H9 (cell line): ENCODE measurements around the gene ACO1. TPM values are rescaled to one million over a fixed set of nuclear protein-coding genes. Genes with fewer than 3 reads are reported as not detected.

Experiments
- DNase-seq: peaks from one replicate; pipeline ENCODE4 v3.0.0-alpha.2; 2017
- H2AFZ ChIP-seq: one replicate; pipeline ENCODE4 v1.6.1; 2013; ENCODE audit warnings: mild to moderate bottlenecking, low read length, control low read depth, moderate library complexity
- H2AK5ac ChIP-seq: 2 replicates; pipeline ENCODE4 v1.6.1; 2013; ENCODE audit warnings: low read length, control low read depth, mixed read lengths; ENCODE audit not compliant: insufficient read length
- H2BK120ac ChIP-seq: one replicate; pipeline ENCODE4 v1.6.1; 2013; ENCODE audit warnings: low read depth, mild to moderate bottlenecking, low read length, control low read depth, inconsistent platforms; ENCODE audit not compliant: poor library complexity, severe bottlenecking
- H2BK12ac ChIP-seq: 2 replicates; pipeline ENCODE4 v1.6.1; 2013; ENCODE audit warnings: low read length, control low read depth, mixed read lengths, low read depth; ENCODE audit not compliant: insufficient read length
- H2BK15ac ChIP-seq: 2 replicates; pipeline ENCODE4 v1.6.1; 2013; ENCODE audit warnings: low read depth, low read length, control low read depth
- H2BK20ac ChIP-seq: one replicate; pipeline ENCODE4 v1.6.1; 2013; ENCODE audit warnings: low read depth, mild to moderate bottlenecking, low read length, control low read depth, inconsistent platforms; ENCODE audit not compliant: poor library complexity, severe bottlenecking
- H2BK5ac ChIP-seq: 2 replicates; pipeline ENCODE4 v1.6.1; 2013; ENCODE audit warnings: low read length, control low read depth, mixed read lengths; ENCODE audit not compliant: insufficient read length
- H3K14ac ChIP-seq: 2 replicates; pipeline ENCODE4 v1.6.1; 2013; ENCODE audit warnings: low read length, control low read depth; ENCODE audit not compliant: insufficient read depth
- H3K18ac ChIP-seq: 2 replicates; pipeline ENCODE4 v1.6.1; 2013; ENCODE audit warnings: low read depth, mild to moderate bottlenecking, mixed read lengths, low read length, control low read depth; ENCODE audit not compliant: insufficient read length
- H3K23ac ChIP-seq: 2 replicates; pipeline ENCODE4 v1.6.1; 2013; ENCODE audit warnings: low read length, control low read depth, mixed read lengths, low read depth; ENCODE audit not compliant: insufficient read length
- H3K23me2 ChIP-seq: 2 replicates; pipeline ENCODE4 v1.6.1; 2013; ENCODE audit warnings: low read depth, mild to moderate bottlenecking, mixed read lengths, low read length, control low read depth; ENCODE audit not compliant: insufficient read length, poor library complexity, severe bottlenecking
- H3K27ac ChIP-seq: 2 replicates; pipeline ENCODE4 v1.5.1; 2013; ENCODE audit warnings: low read length, control low read depth, mixed read lengths, low read depth; ENCODE audit not compliant: insufficient read length
- H3K27me3 ChIP-seq: 2 replicates; pipeline ENCODE4 v1.6.1; 2013; ENCODE audit warnings: low read length, control low read depth, inconsistent platforms; ENCODE audit not compliant: insufficient read depth
- H3K4ac ChIP-seq: 2 replicates; pipeline ENCODE4 v1.6.1; 2013; ENCODE audit warnings: low read depth, mild to moderate bottlenecking, control low read depth, inconsistent platforms, low read length, moderate library complexity
- H3K4me1 ChIP-seq: 2 replicates; pipeline ENCODE4 v1.6.1; 2013; ENCODE audit warnings: low read length, control low read depth, inconsistent platforms; ENCODE audit not compliant: insufficient read depth
- H3K4me2 ChIP-seq: 2 replicates; pipeline ENCODE4 v1.6.1; 2013; ENCODE audit warnings: low read length, control low read depth, mixed read lengths; ENCODE audit not compliant: insufficient read length, insufficient read depth
- H3K56ac ChIP-seq: 2 replicates; pipeline ENCODE4 v1.6.1; 2013; ENCODE audit warnings: low read depth, mild to moderate bottlenecking, mixed read lengths, low read length, control low read depth; ENCODE audit not compliant: insufficient read length
- H3K79me1 ChIP-seq: 2 replicates; pipeline ENCODE4 v1.6.1; 2013; ENCODE audit warnings: low read depth, mild to moderate bottlenecking, moderate library complexity, low read length, control low read depth, inconsistent platforms; ENCODE audit not compliant: insufficient read depth, poor library complexity, severe bottlenecking
- H3K79me2 ChIP-seq: 2 replicates; pipeline ENCODE4 v1.6.1; 2013; ENCODE audit warnings: low read length, control low read depth, inconsistent platforms; ENCODE audit not compliant: insufficient read depth
- H3K9ac ChIP-seq: 2 replicates; pipeline ENCODE4 v1.6.1; 2013; ENCODE audit warnings: low read length, control low read depth, mixed read lengths; ENCODE audit not compliant: insufficient read length; ENCODE audit errors: extremely low read depth
- H3K9me3 ChIP-seq: one replicate; pipeline ENCODE4 v1.6.1; 2013; ENCODE audit warnings: low read depth, low read length, inconsistent platforms; ENCODE audit not compliant: control insufficient read depth
- H3T11ph ChIP-seq: one replicate; pipeline ENCODE4 v1.6.1; 2013; ENCODE audit warnings: mild to moderate bottlenecking, low read length, control low read depth, inconsistent platforms
- H4K20me1 ChIP-seq: one replicate; pipeline ENCODE4 v1.6.1; 2013; ENCODE audit not compliant: control insufficient read depth, insufficient read length, insufficient read depth
- H4K5ac ChIP-seq: 2 replicates; pipeline ENCODE4 v1.6.1; 2013; ENCODE audit warnings: low read depth, mild to moderate bottlenecking, mixed read lengths, low read length, control low read depth; ENCODE audit not compliant: insufficient read length
- H4K8ac ChIP-seq: replicated peaks from 2 replicates; pipeline ENCODE4 v1.6.1; 2013; ENCODE audit warnings: low read length, control low read depth, mixed read lengths, low read depth; ENCODE audit not compliant: insufficient read length
- H4K91ac ChIP-seq: 2 replicates; pipeline ENCODE4 v1.6.1; 2013; ENCODE audit warnings: low read depth, mild to moderate bottlenecking, moderate library complexity, mixed read lengths, low read length, control low read depth; ENCODE audit not compliant: insufficient read length
- H3K27ac Mint-ChIP-seq, 3 experiments: 2 replicates in 2 of 3; 3 replicates in 1 of 3; pipeline ENCODE4 v1.8.0; 2020 to 2021; ENCODE audit warnings: mixed read lengths in 3 of 3, mild to moderate bottlenecking in 1 of 3, moderate library complexity in 1 of 3
- H3K27me3 Mint-ChIP-seq: 2 replicates; pipeline ENCODE4 v1.8.0; 2021; ENCODE audit warnings: low read depth, mild to moderate bottlenecking, moderate library complexity, mixed read lengths
- H3K36me3 Mint-ChIP-seq, 3 experiments: 2 replicates in 2 of 3; 3 replicates in 1 of 3; pipeline ENCODE4 v1.8.0; 2020 to 2021; ENCODE audit warnings: low read depth in 3 of 3, mixed read lengths in 3 of 3; ENCODE audit not compliant: insufficient read depth in 1 of 3
- H3K4me1 Mint-ChIP-seq, 2 experiments: 2 replicates each; pipeline ENCODE4 v1.8.0; 2020; ENCODE audit warnings: mixed read lengths in 2 of 2
- H3K4me3 Mint-ChIP-seq, 2 experiments: 2 replicates in 1 of 2; 3 replicates in 1 of 2; pipeline ENCODE4 v1.8.0; 2020 to 2021; ENCODE audit warnings: mild to moderate bottlenecking in 2 of 2, mixed read lengths in 2 of 2, moderate library complexity in 1 of 2
- H3K9me3 Mint-ChIP-seq, 2 experiments: 2 replicates in 1 of 2; 3 replicates in 1 of 2; pipeline ENCODE4 v1.8.0; 2020; ENCODE audit warnings: mild to moderate bottlenecking in 2 of 2, mixed read lengths in 2 of 2, moderate library complexity in 1 of 2
- CTCF ChIP-seq: fragments of 200-600 bp; sonication (generic); conservative IDR thresholded peaks from 3 replicates; pipeline ENCODE4 v1.8.0; 2021; ENCODE audit warnings: antibody characterized with exemption, mild to moderate bottlenecking
- WGBS: extraction: QIAGEN DNeasy Blood & Tissue Kit; methylation state at CpG from one replicate; pipeline ENCODE4 v1.1.7; 2013; ENCODE audit warnings: missing lambda C conversion rate, low lambda C conversion rate, mixed read lengths; ENCODE audit not compliant: insufficient read length; ENCODE audit errors: extremely low coverage; 5-methylcytosine and 5-hydroxymethylcytosine counted together
- total RNA-seq: library from RNA; stranded (reverse); gene quantifications from 2 replicates; pipeline ENCODE4 v1.2.1, GENCODE V29; 2021

The ACO1 gene
- total RNA-seq, 1 experiment from 2014 or later, result 44.5 TPM

- Histone ChIP-seq H4K5ac (no peak overlapping the region), H2BK5ac (no peak overlapping the region), H3K9ac (no peak overlapping the region), H3K23me2 (no peaks in the 10 kb centered on the region), H4K91ac (no peak overlapping the region), H2BK20ac (no peak overlapping the region), H2AFZ (no peak overlapping the region), H2AK5ac (no peak overlapping the region), H2BK12ac (no peak overlapping the region), H3K56ac (no peak overlapping the region), H3K27ac (no peak overlapping the region), H3K23ac (no peak overlapping the region), H3K4ac (no peak overlapping the region), H3K27me3 (no peaks in the 10 kb centered on the region), H4K8ac (no peak overlapping the region), H3K79me2 (no peaks in the 10 kb centered on the region), H3K4me2 (no peak overlapping the region), H2BK15ac (no peak overlapping the region), H2BK120ac (no peak overlapping the region), H3T11ph (no peak overlapping the region), H3K4me1 (no peaks in the 10 kb centered on the region), H3K79me1 (no peaks in the 10 kb centered on the region), H3K9me3 (no peaks in the 10 kb centered on the region), H3K18ac (no peak overlapping the region), H3K14ac (no peak overlapping the region), H4K20me1 (no peaks in the 10 kb centered on the region)
- Mint-ChIP-seq H3K27me3 (no peaks in the 10 kb centered on the region), H3K27ac (peak overlapping the region in 1 of 3 experiments; percentile 44; a peak in 1 of 7 replicates), H3K4me3 (no peak overlapping the region), H3K4me1 (peaks cover 5 to 9% of the 10 kb centered on the region in 2 experiments), H3K36me3 (peaks cover 0 to 22% (median 15%) of the 10 kb centered on the region in 3 experiments; a peak in 4 of 7 replicates), H3K9me3 (no peaks in the 10 kb centered on the region)
- no peak for DNase-seq
- no CpG with 5 or more reads among the region's 2 CpGs for WGBS
- no peak for TF ChIP-seq CTCF
Observed at GRCh38 chr9:32486839-32487562, 102.6 kb downstream of the ACO1 start.
